ENCODE data around the gene GATB.

DNA sequence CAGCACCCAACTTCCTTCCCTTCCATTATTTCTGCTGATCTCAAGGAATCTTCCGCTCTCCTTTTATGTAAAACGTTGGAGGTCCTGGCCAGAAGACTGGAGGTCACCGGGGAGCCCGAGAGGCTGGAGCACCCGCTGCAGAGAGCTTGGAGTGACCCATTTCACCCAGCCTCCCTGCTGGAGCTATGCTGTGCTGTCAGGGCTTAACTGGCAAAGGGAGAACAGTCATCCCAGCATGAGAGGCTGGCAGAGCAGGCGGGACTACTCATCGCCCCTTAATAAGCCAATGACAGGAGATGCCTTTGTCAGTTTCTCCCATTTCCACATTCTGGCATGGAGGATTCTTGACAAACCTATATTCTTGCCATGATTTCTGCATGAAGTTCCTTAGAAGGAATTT, 98.9 kb downstream of the GATB start:
- TF ChIP-seq, protein P1, sequence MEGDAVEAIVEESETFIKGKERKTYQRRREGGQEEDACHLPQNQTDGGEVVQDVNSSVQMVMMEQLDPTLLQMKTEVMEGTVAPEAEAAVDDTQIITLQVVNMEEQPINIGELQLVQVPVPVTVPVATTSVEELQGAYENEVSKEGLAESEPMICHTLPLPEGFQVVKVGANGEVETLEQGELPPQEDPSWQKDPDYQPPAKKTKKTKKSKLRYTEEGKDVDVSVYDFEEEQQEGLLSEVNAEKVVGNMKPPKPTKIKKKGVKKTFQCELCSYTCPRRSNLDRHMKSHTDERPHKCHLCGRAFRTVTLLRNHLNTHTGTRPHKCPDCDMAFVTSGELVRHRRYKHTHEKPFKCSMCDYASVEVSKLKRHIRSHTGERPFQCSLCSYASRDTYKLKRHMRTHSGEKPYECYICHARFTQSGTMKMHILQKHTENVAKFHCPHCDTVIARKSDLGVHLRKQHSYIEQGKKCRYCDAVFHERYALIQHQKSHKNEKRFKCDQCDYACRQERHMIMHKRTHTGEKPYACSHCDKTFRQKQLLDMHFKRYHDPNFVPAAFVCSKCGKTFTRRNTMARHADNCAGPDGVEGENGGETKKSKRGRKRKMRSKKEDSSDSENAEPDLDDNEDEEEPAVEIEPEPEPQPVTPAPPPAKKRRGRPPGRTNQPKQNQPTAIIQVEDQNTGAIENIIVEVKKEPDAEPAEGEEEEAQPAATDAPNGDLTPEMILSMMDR (optimal IDR thresholded peaks at IDR 0.05 in 1 of 3, IDR thresholded peaks at IDR 0.05 in 1 of 3, conservative IDR thresholded peaks at IDR 0.05 in 1 of 3; ENCODE audit: extremely low read depth in 1 of 3, insufficient read depth in 2 of 3, low read length in 3 of 3), result no peak
- TF ChIP-seq EZH2 (IDR thresholded peaks at IDR 0.05; ENCODE audit: low read length), result no peak

All from keratinocyte (primary cell).